Loucy (cell line): ENCODE data around the gene CDH26.

Experiments used
- CTCF ChIP-seq: fragments of 200-600 bp; sonication (generic); conservative IDR thresholded peaks from 2 replicates; pipeline ENCODE4 v1.5.1; 2014; ENCODE audit warnings: mild to moderate bottlenecking, antibody characterized with exemption, low read length
- EZH2phosphoT487 ChIP-seq: fragments of 200-600 bp; IDR thresholded peaks from 2 replicates; pipeline ENCODE4 v1.6.1; 2018; ENCODE audit warnings: antibody characterized with exemption, mild to moderate bottlenecking, moderate library complexity, borderline replicate concordance

- no peak for TF ChIP-seq CTCF
- TF ChIP-seq EZH2phosphoT487: no peak
Measured at GRCh38 chr20:60055740-60056139, 97.5 kb downstream of the CDH26 start.
